PFSK-1 (cell line): ENCODE measurements around the gene DUOX2.

Experiments used
- POLR2AphosphoS5 ChIP-seq: IDR thresholded peaks from 2 replicates; pipeline ENCODE4 v1.6.1; 2012; ENCODE audit warnings: low read depth, mild to moderate bottlenecking, control low read depth, low read length, moderate library complexity
- REST ChIP-seq, 2 experiments: IDR thresholded peaks; 2 replicates each; pipeline versions ENCODE4 v1.6.1 to v1.8.0; 2011 to 2012; ENCODE audit warnings: low read depth in 2 of 2, low read length in 2 of 2, control low read depth in 1 of 2, inconsistent platforms in 1 of 2, mild to moderate bottlenecking in 1 of 2, moderate library complexity in 1 of 2; ENCODE audit not compliant: insufficient read depth in 1 of 2

DNA sequence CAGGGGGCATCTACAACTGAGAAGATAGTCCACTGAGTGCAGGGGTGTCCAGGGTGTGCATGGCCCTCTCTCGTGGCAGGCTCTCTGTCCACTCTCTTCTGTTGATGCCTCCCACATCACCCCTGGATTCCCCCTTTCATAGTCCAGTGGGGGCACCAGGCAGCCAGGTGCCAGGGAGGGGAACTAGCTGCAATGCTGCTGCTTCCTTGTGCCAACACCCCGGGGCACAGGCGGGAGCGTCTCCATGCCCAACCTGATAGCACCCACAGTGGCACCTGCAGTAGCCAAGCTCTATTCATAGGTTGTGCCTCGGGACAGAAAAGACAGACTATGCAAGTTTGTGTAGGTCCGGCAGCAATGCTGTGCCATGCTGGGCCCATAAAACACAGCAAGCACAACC lies 11.7 kb downstream of the DUOX2 start:
- TF ChIP-seq REST (IDR thresholded peaks at IDR 0.05; ENCODE audit: insufficient read depth in 1 of 2, low read depth in 2 of 2, low read length in 2 of 2) = no peak
- TF ChIP-seq POLR2AphosphoS5 = no peak
